Astrocyte (in vitro differentiated cells and primary cell): ENCODE results near the gene SLC35G6.

Experiments
- EZH2 ChIP-seq: IDR thresholded peaks from 2 replicates; pipeline ENCODE4 v1.6.1; 2012; ENCODE audit warnings: mild to moderate bottlenecking, low read length, inconsistent platforms; ENCODE audit not compliant: insufficient read depth
- TF ChIP-seq, protein P1 (sequence below): IDR thresholded peaks from 2 replicates; pipeline ENCODE4 v1.5.1; 2011; ENCODE audit warnings: low read depth, mild to moderate bottlenecking, inconsistent platforms, low read length, moderate library complexity; ENCODE audit not compliant: insufficient read depth

DNA sequence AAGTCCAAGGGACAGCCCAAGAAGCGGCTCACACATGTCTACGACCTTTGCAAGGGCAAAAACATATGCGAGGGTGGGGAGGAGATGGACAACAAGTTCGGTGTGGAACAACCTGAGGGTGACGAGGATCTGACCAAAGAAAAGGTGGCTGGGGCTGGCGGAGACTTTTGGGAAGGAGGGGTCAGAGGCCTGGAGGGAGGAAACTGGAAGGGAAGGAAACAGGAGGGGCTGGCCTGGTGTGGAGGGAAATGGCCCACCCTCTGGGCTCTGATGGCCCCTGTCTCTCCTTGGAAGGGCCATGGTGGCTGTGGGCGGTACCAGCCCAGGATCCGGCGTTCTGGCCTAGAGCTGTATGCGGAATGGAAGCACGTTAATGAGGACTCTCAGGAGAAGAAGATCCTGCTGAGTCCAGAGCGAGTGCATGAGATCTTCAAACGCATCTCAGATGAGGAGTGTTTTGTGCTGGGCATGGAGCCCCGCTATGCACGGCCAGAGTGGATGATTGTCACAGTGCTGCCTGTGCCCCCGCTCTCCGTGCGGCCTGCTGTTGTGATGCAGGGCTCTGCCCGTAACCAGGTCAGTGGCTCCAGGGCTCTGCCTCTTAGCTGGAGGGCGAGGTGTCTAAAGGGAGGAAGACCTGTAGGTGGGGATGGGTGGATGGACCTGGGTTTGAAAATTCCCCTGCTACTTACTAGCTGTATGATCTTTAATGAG, 15.4 kb downstream of the SLC35G6 start:
- TF ChIP-seq, protein P1, sequence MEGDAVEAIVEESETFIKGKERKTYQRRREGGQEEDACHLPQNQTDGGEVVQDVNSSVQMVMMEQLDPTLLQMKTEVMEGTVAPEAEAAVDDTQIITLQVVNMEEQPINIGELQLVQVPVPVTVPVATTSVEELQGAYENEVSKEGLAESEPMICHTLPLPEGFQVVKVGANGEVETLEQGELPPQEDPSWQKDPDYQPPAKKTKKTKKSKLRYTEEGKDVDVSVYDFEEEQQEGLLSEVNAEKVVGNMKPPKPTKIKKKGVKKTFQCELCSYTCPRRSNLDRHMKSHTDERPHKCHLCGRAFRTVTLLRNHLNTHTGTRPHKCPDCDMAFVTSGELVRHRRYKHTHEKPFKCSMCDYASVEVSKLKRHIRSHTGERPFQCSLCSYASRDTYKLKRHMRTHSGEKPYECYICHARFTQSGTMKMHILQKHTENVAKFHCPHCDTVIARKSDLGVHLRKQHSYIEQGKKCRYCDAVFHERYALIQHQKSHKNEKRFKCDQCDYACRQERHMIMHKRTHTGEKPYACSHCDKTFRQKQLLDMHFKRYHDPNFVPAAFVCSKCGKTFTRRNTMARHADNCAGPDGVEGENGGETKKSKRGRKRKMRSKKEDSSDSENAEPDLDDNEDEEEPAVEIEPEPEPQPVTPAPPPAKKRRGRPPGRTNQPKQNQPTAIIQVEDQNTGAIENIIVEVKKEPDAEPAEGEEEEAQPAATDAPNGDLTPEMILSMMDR, result no peak
- TF ChIP-seq EZH2, result no peak
